ENCODE results near the gene SLC25A11.

- TF ChIP-seq TAF1 (IDR thresholded peaks at IDR 0.05; ENCODE audit: borderline replicate concordance, low read depth, low read length) (no peak), POLR2A (IDR thresholded peaks at IDR 0.05; ENCODE audit: low read depth, low read length) (no peak)
These were observed 48.1 kb downstream of the SLC25A11 start for GRCh38 chr17:4891411-4892410.

Data from GM12892 (cell line).